ENCODE results near the gene UBASH3A. TPM values are rescaled to one million over a fixed set of nuclear protein-coding genes. Genes with fewer than 3 reads are reported as not detected.

UBASH3A gene
- total RNA-seq, 1 donor from 2014 or later: 0.71 TPM

GRCh38 chr21:42387843-42388340 is 15.8 kb upstream of the UBASH3A start:
- intact Hi-C loops (cut with DNase I): no loop called here
- DNase-seq (ENCODE audit: low spot score) (no peak), ATAC-seq (no peak)

- DNase-seq (ENCODE audit: low spot score) (no peak), ATAC-seq (no peak)
- intact Hi-C loops (cut with DNase I): no loop called here
Observed at GRCh38 chr21:42388740-42389448, 14.8 kb upstream of the UBASH3A start.

- no peak for ATAC-seq
- no peak for DNase-seq (ENCODE audit: low spot score)
- intact Hi-C loops (cut with DNase I): no loop called here
Observed at GRCh38 chr21:42389449-42389835, 14.3 kb upstream of the UBASH3A start.

- intact Hi-C loops (cut with DNase I): no loop called here
- DNase-seq (ENCODE audit: low spot score) (no peak), ATAC-seq (no peak)
Observed at GRCh38 chr21:42390193-42390592, 13.5 kb upstream of the UBASH3A start.

- intact Hi-C loops (cut with DNase I): no loop called here
- no peak for ATAC-seq
- DNase-seq (ENCODE audit: low spot score): no peak
Observed at GRCh38 chr21:42390696-42391095, 13.0 kb upstream of the UBASH3A start.

GRCh38 chr21:42391297-42391696 is 12.4 kb upstream of the UBASH3A start:
- intact Hi-C loops (cut with DNase I): no loop called here
- DNase-seq (ENCODE audit: low spot score) (no peak), ATAC-seq (no peak)

- ATAC-seq (no peak), DNase-seq (ENCODE audit: low spot score) (no peak)
- intact Hi-C loops (cut with DNase I): no loop called here
Observed at GRCh38 chr21:42392731-42393442, 10.8 kb upstream of the UBASH3A start.

- ATAC-seq (no peak), DNase-seq (ENCODE audit: low spot score) (no peak)
- intact Hi-C loops (cut with DNase I): no loop called here
Observed at GRCh38 chr21:42393443-42393950, 10.2 kb upstream of the UBASH3A start.

GRCh38 chr21:42395302-42395701 is 8.4 kb upstream of the UBASH3A start:
- intact Hi-C loops (cut with DNase I): no loop called here
- ATAC-seq (no peak), DNase-seq (ENCODE audit: low spot score) (no peak)

- ATAC-seq (no peak), DNase-seq (ENCODE audit: low spot score) (no peak)
- intact Hi-C loops (cut with DNase I): no loop called here
Observed at GRCh38 chr21:42395905-42396651, 7.6 kb upstream of the UBASH3A start, which contains the start of gene TMPRSS3. TMPRSS3 (minus strand) TSS chr21:42396052; CDS start chr21:42395417, 635 bp downstream.

GRCh38 chr21:42396799-42397745 is 6.6 kb upstream of the UBASH3A start:
- DNase-seq (ENCODE audit: low spot score): no peak
- intact Hi-C loops (cut with DNase I): no loop called here
- ATAC-seq: no peak

GRCh38 chr21:42397746-42398394 is 5.8 kb upstream of the UBASH3A start:
- intact Hi-C loops (cut with DNase I): no loop called here
- no peak for DNase-seq (ENCODE audit: low spot score)
- ATAC-seq: no peak

GRCh38 chr21:42398436-42399028 is 5.2 kb upstream of the UBASH3A start:
- no peak for DNase-seq (ENCODE audit: low spot score)
- intact Hi-C loops (cut with DNase I): no loop called here
- no peak for ATAC-seq

- DNase-seq (ENCODE audit: low spot score) (no peak), ATAC-seq (no peak)
- intact Hi-C loops (cut with DNase I): no loop called here
Observed at GRCh38 chr21:42400525-42400924, 3.2 kb upstream of the UBASH3A start.

GRCh38 chr21:42401154-42401553 is 2.5 kb upstream of the UBASH3A start:
- no peak for DNase-seq (ENCODE audit: low spot score)
- intact Hi-C loops (cut with DNase I): no loop called here
- no peak for ATAC-seq

- DNase-seq (ENCODE audit: low spot score) (no peak), ATAC-seq (no peak)
- intact Hi-C loops (cut with DNase I): no loop called here
Observed at GRCh38 chr21:42401820-42402251, 1.9 kb upstream of the UBASH3A start.

GRCh38 chr21:42404539-42404938 is 837 bp downstream of the UBASH3A start:
- intact Hi-C loops (cut with DNase I): no loop called here
- ATAC-seq: no peak
- no peak for DNase-seq (ENCODE audit: low spot score)

Data from sciatic nerve (tissue), 2 donors.